Measurements from ENCODE around the gene VAT1L.

DNA sequence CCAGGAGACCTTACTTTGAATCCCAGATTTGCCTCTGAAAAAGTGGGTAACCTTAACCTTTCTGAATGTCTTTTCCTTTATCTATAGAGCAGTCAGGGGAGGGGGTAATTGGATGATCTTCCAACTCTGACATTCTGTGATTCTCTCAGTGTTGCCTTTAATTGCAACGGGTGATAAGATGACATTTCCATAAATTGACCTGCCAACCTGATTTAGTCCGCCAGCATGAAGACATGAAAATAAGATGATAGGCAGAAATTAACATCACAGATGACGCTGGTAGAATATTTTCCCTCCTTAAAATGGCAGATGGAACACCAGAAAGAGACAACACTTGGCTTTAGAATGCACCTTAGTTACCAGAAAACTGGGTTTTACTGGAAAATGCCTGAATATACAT, 72.6 kb downstream of the VAT1L start:
- TF ChIP-seq, protein P1, sequence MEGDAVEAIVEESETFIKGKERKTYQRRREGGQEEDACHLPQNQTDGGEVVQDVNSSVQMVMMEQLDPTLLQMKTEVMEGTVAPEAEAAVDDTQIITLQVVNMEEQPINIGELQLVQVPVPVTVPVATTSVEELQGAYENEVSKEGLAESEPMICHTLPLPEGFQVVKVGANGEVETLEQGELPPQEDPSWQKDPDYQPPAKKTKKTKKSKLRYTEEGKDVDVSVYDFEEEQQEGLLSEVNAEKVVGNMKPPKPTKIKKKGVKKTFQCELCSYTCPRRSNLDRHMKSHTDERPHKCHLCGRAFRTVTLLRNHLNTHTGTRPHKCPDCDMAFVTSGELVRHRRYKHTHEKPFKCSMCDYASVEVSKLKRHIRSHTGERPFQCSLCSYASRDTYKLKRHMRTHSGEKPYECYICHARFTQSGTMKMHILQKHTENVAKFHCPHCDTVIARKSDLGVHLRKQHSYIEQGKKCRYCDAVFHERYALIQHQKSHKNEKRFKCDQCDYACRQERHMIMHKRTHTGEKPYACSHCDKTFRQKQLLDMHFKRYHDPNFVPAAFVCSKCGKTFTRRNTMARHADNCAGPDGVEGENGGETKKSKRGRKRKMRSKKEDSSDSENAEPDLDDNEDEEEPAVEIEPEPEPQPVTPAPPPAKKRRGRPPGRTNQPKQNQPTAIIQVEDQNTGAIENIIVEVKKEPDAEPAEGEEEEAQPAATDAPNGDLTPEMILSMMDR (IDR thresholded peaks at IDR 0.05), result no peak
- no peak for TF ChIP-seq EZH2 (IDR thresholded peaks at IDR 0.05; ENCODE audit: borderline replicate concordance, insufficient read depth, low read depth, low read length, poor library complexity, severe bottlenecking)

All from B cell (primary cell).